HG03520 (cell line): Measurements from ENCODE around the gene CCDC169.

Source experiments
- ATAC-seq: cut with Tn5 transposase; IDR thresholded peaks from one replicate; pipeline ENCODE4 v1.9.1; 2021; ENCODE audit warnings: mild to moderate bottlenecking, moderate library complexity; ENCODE audit not compliant: unreplicated experiment

The CCDC169 gene

DNA sequence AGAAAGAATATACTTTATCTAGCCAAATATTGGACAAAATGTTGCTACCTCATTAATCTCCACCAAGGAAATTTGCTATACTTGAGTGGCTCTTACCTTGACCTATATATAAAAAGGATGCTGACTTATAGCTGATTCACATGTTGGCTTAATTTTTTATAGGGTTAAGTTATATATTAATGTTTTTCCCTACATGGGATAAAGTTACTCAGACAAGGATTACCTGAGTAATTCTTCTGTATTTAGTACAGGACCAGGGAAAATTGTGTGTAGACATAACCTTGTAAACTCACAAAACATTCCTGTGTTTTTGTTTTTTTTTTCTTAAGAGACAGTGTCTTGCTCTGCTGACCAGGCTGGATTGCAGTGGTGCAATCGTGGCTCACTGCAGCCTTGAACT is 52.6 kb downstream of the CCDC169 start:
- ATAC-seq = no peak

DNA sequence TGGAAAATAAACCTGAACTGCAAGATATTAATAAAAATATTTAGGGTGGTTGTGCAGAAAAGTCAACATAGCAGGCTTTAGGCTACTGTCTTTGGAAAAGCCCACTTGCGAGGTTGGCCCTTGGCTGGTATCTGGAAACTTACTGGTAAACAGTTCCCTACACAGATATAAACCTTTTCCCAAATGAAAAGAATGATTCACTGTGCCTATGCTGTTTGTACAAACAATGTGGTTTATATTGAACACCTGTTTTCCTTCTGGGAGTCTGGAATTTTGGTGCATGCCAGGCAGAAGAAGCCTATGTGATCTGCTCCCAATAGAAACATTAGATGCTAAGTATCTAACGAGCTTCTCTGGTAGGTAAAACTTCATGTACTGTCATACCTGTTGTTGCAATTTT is 53.5 kb downstream of the CCDC169 start:
- no peak for ATAC-seq

DNA sequence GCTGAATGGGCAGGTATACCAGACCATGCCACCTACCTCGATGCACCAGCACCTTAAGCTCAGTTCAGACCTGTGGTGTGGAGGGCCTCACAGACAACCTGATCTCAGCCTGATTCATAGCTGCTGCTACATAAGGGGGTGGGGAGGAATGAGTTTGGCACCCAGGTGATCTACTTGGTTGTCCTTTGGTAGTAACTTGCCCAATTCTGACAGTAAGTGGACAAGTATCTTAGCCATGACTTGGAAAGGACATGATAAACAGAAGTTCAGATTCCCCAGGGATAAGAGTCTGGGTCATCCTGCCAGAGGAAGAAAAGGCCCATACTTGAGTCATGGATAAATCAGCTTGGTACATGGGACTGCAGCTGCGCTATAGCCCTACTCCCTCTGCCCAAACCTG is 54.9 kb downstream of the CCDC169 start:
- no peak for ATAC-seq

DNA sequence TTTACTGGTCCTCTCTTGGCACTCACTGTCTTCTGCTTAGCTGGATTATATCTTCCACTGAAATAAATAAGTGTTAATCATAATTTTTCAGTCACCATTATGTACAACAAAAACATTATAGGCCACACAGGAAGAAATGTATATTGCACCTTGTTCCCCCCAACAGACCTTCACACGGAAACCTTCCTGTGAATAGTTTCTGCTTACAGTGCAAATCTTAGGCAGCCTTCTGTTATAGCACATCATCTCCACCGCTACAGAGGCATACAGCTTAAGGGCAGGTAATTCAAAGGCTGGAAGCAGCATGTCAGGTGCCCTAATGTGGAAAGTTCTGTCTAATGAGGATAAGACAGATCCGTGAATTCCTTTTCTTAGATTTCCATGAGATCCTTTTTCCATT is 66.4 kb downstream of the CCDC169 start:
- no peak for ATAC-seq

- no peak for ATAC-seq
Measured at GRCh38 chr13:36224730-36225129, 72.9 kb downstream of the CCDC169 start.

- no peak for ATAC-seq
Measured at GRCh38 chr13:36219883-36220282, 77.7 kb downstream of the CCDC169 start.

GRCh38 chr13:36217456-36217855 is 80.2 kb downstream of the CCDC169 start:
- no peak for ATAC-seq

DNA sequence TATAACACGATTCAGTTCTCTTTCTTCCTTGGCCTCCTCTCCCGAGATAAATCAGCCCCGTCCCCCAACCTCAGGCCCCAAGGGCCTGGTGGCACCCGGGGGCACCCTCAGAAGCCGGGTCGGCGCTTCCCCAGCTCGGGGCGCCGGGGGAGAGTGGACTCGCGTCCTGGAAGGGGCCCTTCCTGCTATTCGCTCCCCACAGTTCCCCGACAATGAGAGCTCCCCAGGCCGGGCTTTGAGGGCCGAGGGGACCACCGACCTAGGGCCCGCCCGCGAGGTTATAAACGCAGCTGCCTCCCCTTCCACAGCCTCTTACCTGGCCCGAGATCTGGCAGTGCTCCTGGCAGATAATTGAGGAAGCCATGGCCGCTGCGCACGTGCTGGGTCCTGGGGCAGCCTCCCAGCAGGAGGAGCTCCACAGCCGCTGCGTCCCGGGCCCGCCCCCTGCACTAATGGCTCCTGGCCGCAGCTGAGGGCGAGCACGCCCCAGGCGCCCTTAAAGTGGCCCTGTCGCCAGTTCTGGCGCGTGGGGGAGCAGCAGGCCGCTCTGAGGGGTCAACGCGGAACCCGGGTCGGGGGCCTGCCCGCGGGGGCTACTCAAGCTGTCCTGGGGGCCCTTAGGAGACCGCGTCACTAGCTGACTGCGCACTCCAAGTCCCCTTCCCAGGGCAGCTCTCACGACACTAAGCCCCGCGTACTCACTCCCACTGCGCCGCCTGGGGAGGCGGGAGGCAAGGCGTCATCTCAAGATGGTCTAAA is 83.3 kb downstream of the CCDC169 start, which contains the start of gene SOHLH2:
SOHLH2 (minus strand) TSS at position 394 of the 759 bp plus-strand sequence; CDS start at position 364, 30 bp downstream.
- no peak for ATAC-seq

DNA sequence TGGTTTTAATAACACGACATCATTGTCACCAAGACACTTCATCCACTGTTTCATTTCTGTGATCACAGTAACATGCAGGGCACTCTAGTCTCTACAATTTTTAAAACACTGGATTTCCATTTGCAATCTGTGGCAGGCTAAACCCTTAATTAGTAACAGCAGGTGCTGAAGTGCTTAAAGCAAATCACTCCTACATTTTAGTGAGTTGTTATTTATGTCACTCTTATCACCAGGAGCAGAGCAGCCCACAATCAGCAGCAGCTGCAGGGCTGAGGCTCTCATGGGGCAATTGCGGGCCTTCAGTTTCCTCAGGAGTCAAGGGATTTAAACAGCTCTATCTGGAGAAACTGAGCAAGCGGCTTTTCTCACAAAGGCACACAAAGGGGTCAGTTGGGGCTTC is 84.8 kb downstream of the CCDC169 start:
- ATAC-seq = no peak

DNA sequence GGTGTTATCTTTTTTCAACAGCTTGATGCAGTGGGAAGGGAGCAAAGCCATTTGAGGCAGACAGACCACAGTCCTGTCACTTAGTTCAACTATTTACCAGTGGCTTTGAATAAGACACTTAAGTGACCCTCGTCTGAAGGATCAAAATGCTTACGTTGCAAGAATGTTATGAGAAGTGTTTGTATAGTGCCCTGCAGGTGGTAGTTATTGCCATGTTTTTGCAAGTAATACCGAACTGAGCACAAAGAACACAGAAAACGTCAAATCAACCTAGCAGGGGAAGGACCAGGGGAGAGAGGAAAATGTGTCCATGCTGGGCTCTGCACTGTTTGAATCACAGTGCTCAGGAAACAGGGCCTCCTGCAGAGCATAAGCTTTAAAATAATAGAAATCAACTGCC is 86.0 kb downstream of the CCDC169 start:
- ATAC-seq = no peak

DNA sequence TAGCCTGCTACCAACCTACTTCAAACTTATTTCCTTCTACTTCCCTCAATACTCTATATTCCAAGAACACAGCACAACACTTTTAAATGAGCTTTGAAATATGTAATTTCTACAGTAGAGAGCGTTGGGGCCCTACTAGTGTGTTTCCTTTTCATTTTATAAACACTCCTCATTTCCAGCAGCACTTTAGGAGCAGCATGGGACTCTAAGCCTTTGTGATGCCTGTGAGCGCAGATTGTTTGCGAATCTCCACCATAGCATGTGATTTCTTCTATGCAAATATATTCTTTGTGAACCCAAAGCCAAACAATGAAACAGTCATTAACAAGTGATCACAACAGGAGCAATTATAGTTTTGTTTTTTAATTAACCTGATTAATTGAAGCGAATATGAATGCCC is 86.9 kb downstream of the CCDC169 start:
- no peak for ATAC-seq

- ATAC-seq = no peak
Measured at GRCh38 chr13:36207672-36208071, 89.9 kb downstream of the CCDC169 start.

- ATAC-seq = no peak
Measured at GRCh38 chr13:36193151-36193855, 104.3 kb downstream of the CCDC169 start.

- no peak for ATAC-seq
Measured at GRCh38 chr13:36192166-36192565, 105.4 kb downstream of the CCDC169 start.

GRCh38 chr13:36190771-36191170 is 106.8 kb downstream of the CCDC169 start:
- ATAC-seq = no peak

GRCh38 chr13:36188441-36188840 is 109.2 kb downstream of the CCDC169 start:
- ATAC-seq = no peak

- no peak for ATAC-seq
Measured at GRCh38 chr13:36183901-36184300, 113.7 kb downstream of the CCDC169 start.
